HG02623 (cell line): ENCODE data around the gene GAB2.

Source experiments
- ATAC-seq: cut with Tn5 transposase; IDR thresholded peaks from one replicate; pipeline ENCODE4 v1.9.1; 2021; ENCODE audit warnings: moderate library complexity; ENCODE audit not compliant: unreplicated experiment

The GAB2 gene

GRCh38 chr11:78168539-78169477 is 248.8 kb downstream of the GAB2 start:
- no peak for ATAC-seq

DNA sequence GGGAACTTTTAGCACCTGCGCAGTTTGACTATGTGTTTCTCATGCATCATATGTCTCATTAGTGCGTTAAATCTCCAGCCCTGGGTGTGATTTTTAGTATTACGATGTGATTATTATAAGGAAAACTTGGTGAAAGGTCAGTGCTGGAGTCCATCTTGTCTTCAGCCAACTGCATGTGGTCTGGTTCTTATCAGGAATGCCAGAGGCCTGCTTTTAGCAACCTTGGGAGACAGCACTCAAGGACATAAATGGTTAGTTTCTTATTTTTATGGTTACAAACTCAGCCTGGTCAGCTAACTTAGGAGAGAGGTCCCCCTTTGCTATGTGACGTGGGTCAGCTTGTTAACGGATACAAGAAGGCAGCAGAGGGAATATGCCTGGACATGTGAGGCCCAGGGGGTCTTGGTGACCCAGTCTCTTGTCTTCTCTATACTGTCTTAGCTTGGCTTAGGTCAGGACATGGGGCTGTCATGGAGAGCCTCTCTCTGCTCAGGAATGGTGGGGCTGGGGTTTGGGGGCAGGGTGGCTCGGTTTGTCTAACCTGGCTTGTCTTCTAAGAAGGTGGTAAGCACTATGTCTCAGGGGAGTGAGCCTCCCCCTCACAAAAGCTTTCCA is 250.7 kb downstream of the GAB2 start:
- no peak for ATAC-seq
